CD4-positive, CD25-positive, alpha-beta regulatory T cell (primary cell): Measurements from ENCODE around the gene PUM1. TPM values are rescaled to one million over a fixed set of nuclear protein-coding genes. Genes with fewer than 3 reads are reported as not detected.

Experiments used
- ATAC-seq, 2 donors: fragments of 150-1000 bp; cut with Tn5 transposase; one replicate each; pipeline ENCODE4 v1.10.0; 2021; ENCODE audit warnings: low read depth in 2 of 2, moderate number of reproducible peaks in 2 of 2, moderate library complexity in 1 of 2
- DNase-seq, 3 donors: peaks; one replicate each; pipeline versions ENCODE4 v3.0.0 to v3.0.0-alpha.2; 2012 to 2022; ENCODE audit warnings: mixed read lengths in 1 of 3
- H3K27ac ChIP-seq: one replicate; pipeline ENCODE4 v1.7.0; 2013; ENCODE audit warnings: mild to moderate bottlenecking, low read length; ENCODE audit not compliant: insufficient read depth, poor library complexity, severe bottlenecking
- H3K27me3 ChIP-seq: one replicate; pipeline ENCODE4 v1.7.0; 2013; ENCODE audit warnings: low read length; ENCODE audit not compliant: control insufficient read depth, insufficient read depth
- H3K36me3 ChIP-seq: one replicate; pipeline ENCODE4 v1.7.0; 2013; ENCODE audit warnings: mild to moderate bottlenecking, low read length, moderate library complexity; ENCODE audit not compliant: control insufficient read depth, insufficient read depth
- H3K4me1 ChIP-seq: 2 replicates; pipeline ENCODE4 v1.7.0; 2013; ENCODE audit warnings: mild to moderate bottlenecking, low read length; ENCODE audit not compliant: insufficient read depth, control insufficient read depth, poor library complexity, severe bottlenecking
- H3K4me3 ChIP-seq: one replicate; pipeline ENCODE4 v1.7.0; 2013; ENCODE audit warnings: low read depth, mild to moderate bottlenecking, low read length, moderate library complexity
- H3K9me3 ChIP-seq, 2 experiments: 1 replicate in 1 of 2; 2 replicates in 1 of 2; pipeline ENCODE4 v1.7.0; 2013; ENCODE audit warnings: low read length in 2 of 2, mild to moderate bottlenecking in 1 of 2, moderate library complexity in 1 of 2; ENCODE audit not compliant: control insufficient read depth in 2 of 2
- H3K27ac Mint-ChIP-seq, 3 donors: one replicate each; pipeline ENCODE4 v1.8.0; 2020 to 2022; ENCODE audit warnings: mild to moderate bottlenecking in 3 of 3, mixed read lengths in 3 of 3, moderate library complexity in 2 of 3
- H3K27me3 Mint-ChIP-seq: one replicate; pipeline ENCODE4 v1.8.0; 2022; ENCODE audit warnings: mild to moderate bottlenecking, mixed read lengths
- H3K36me3 Mint-ChIP-seq: one replicate; pipeline ENCODE4 v1.8.0; 2020; ENCODE audit warnings: mixed read lengths
- H3K4me1 Mint-ChIP-seq, 4 donors: one replicate each; pipeline ENCODE4 v1.8.0; 2020 to 2022; ENCODE audit warnings: mixed read lengths in 4 of 4, mild to moderate bottlenecking in 1 of 4
- H3K4me3 Mint-ChIP-seq, 4 donors: one replicate each; pipeline ENCODE4 v1.8.0; 2020 to 2022; ENCODE audit warnings: mild to moderate bottlenecking in 4 of 4, mixed read lengths in 4 of 4, moderate library complexity in 3 of 4
- H3K9me3 Mint-ChIP-seq, 7 donors: one replicate each; pipeline ENCODE4 v1.8.0; 2020 to 2022; ENCODE audit warnings: mixed read lengths in 7 of 7, mild to moderate bottlenecking in 3 of 7, moderate library complexity in 2 of 7
- polyA plus RNA-seq, 4 donors: library from polyadenylated mRNA; unstranded; fragments of 300-500 nt; fragmentation: Illumina TruSeq; gene quantifications; one replicate each; pipeline ENCODE4 v1.2.3, GENCODE V29; 2021
- total RNA-seq: library from RNA; stranded (reverse); gene quantifications from one replicate; pipeline ENCODE4 v1.2.3, GENCODE V29; 2022

The PUM1 gene
- total and polyA plus RNA-seq, 5 donors from 2014 or later: 108 to 283 (median 136) TPM

GRCh38 chr1:30968220-30968971 lies 97.1 kb downstream of the PUM1 start:
- H3K9me3 Mint-ChIP-seq: no peaks in the 10 kb centered on the region
- H3K27ac Mint-ChIP-seq: peak overlapping the region in 1 of 3 donors; percentile 39
- ATAC-seq (no peak), DNase-seq (no peak)
- Histone ChIP-seq H3K4me3 (no peak overlapping the region), H3K27me3 (no peaks in the 10 kb centered on the region), H3K27ac (no peak overlapping the region), H3K36me3 (peaks cover 62% of the 10 kb centered on the region), H3K4me1 (no peaks in the 10 kb centered on the region), H3K9me3 (no peaks in the 10 kb centered on the region)
- H3K27me3 Mint-ChIP-seq: no peaks in the 10 kb centered on the region
- peaks cover 21 to 40% (median 31%) of the 10 kb centered on the region in 4 donors for H3K4me1 Mint-ChIP-seq
- no peak overlapping the region for H3K4me3 Mint-ChIP-seq
- peaks cover 49% of the 10 kb centered on the region for H3K36me3 Mint-ChIP-seq

DNA sequence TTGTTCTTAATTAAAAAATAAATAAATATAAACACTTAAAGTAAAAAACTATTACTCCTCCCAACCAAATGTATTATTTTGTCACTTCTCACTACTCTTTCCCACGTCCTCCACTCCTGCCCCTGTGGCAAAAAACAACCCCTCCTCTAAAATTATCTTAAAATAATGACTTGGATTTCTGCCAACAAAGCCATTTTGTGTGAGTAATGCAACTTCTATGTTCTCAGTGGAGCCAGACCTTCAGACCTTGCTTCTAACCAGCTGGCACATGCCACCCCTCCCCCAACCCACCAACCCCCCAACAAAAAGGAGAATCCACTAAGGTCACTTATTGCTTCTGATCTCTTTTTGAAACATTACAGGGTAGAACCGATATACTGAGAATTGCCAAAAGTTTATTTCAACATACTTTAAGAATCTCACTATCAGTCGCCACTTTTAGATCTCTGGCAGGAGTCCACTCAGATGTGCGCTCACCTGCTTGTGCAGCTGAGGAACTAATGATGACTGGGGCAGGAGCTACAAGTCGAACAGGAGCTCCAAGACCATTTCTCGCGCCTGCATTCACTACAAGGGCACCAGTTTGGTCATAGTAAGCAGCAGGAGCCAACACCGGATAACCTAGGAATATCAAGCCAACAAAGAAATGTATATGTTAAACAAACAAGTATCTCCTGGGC lies 98.7 kb downstream of the PUM1 start:
- no peak for DNase-seq

DNA sequence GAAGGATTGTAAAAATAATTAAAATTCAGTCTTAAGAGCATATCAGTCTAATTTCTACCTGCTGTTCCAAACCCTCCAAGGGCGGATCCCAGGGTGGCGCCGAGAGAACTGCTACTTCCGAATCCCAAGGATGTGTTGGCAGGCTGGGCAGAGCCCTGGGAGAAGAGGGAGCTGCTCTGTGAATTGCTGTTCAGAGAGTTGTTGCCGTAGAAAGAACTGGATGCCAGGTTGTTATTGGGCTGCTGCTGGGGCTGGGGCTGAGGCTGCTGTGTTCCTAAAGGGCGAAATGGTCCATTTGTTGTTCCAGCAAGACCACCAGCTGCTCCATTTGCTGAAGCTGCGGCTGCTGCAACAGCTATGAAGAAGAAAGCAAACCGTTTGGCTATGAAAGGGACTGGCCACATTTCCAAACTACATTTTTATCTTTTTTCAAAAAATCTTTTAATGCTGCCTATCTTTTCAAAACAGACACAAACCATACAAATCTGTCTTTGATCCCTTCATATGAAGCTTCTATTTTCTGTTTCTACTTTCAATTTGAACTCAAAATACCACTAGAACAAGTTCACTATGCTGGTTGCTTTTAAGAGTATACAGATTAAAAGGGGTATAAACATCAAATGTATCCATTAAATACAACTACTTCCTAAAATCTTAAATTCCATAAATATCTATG lies 99.5 kb downstream of the PUM1 start:
- DNase-seq (no peak), ATAC-seq (no peak)
- H3K4me3 Mint-ChIP-seq: no peak overlapping the region
- peak overlapping the region in 1 of 3 donors; percentile 32 for H3K27ac Mint-ChIP-seq
- Histone ChIP-seq H3K36me3 (peaks cover 81% of the 10 kb centered on the region), H3K27me3 (no peaks in the 10 kb centered on the region), H3K4me3 (no peak overlapping the region), H3K4me1 (no peaks in the 10 kb centered on the region), H3K9me3 (no peaks in the 10 kb centered on the region), H3K27ac (no peak overlapping the region)
- H3K9me3 Mint-ChIP-seq: no peaks in the 10 kb centered on the region
- no peaks in the 10 kb centered on the region for H3K27me3 Mint-ChIP-seq
- peaks cover 20 to 36% (median 31%) of the 10 kb centered on the region in 4 donors for H3K4me1 Mint-ChIP-seq
- peaks cover 55% of the 10 kb centered on the region for H3K36me3 Mint-ChIP-seq

More for the DNA sequence above, 98.7 kb downstream of the PUM1 start:
- H3K4me1 Mint-ChIP-seq: peaks cover 21 to 43% (median 36%) of the 10 kb centered on the region in 4 donors
- Histone ChIP-seq H3K4me1 (no peaks in the 10 kb centered on the region), H3K27me3 (no peaks in the 10 kb centered on the region), H3K36me3 (peaks cover 75% of the 10 kb centered on the region), H3K9me3 (no peaks in the 10 kb centered on the region), H3K27ac (no peak overlapping the region), H3K4me3 (no peak overlapping the region)
- no peak overlapping the region for H3K4me3 Mint-ChIP-seq
- no peaks in the 10 kb centered on the region for H3K27me3 Mint-ChIP-seq
- H3K36me3 Mint-ChIP-seq: peaks cover 59% of the 10 kb centered on the region
- H3K9me3 Mint-ChIP-seq: no peaks in the 10 kb centered on the region
- no peak for ATAC-seq
- H3K27ac Mint-ChIP-seq: no peak overlapping the region

- H3K27ac ChIP-seq: no peak overlapping the region
- H3K4me1 ChIP-seq: no peaks in the 10 kb centered on the region
- Mint-ChIP-seq H3K27me3 (no peaks in the 10 kb centered on the region), H3K36me3 (peaks cover 62% of the 10 kb centered on the region), H3K4me3 (no peak overlapping the region), H3K9me3 (no peaks in the 10 kb centered on the region), H3K27ac (peak overlapping the region in 1 of 3 donors; percentile 32), H3K4me1 (peaks cover 14 to 29% (median 23%) of the 10 kb centered on the region in 4 donors)
- H3K9me3 ChIP-seq: no peaks in the 10 kb centered on the region
- DNase-seq (no peak), ATAC-seq (no peak)
- H3K27me3 ChIP-seq: no peaks in the 10 kb centered on the region
- H3K4me3 ChIP-seq: no peak overlapping the region
- peaks cover 93% of the 10 kb centered on the region for H3K36me3 ChIP-seq
Observed at GRCh38 chr1:30964706-30965105, 100.8 kb downstream of the PUM1 start.

DNA sequence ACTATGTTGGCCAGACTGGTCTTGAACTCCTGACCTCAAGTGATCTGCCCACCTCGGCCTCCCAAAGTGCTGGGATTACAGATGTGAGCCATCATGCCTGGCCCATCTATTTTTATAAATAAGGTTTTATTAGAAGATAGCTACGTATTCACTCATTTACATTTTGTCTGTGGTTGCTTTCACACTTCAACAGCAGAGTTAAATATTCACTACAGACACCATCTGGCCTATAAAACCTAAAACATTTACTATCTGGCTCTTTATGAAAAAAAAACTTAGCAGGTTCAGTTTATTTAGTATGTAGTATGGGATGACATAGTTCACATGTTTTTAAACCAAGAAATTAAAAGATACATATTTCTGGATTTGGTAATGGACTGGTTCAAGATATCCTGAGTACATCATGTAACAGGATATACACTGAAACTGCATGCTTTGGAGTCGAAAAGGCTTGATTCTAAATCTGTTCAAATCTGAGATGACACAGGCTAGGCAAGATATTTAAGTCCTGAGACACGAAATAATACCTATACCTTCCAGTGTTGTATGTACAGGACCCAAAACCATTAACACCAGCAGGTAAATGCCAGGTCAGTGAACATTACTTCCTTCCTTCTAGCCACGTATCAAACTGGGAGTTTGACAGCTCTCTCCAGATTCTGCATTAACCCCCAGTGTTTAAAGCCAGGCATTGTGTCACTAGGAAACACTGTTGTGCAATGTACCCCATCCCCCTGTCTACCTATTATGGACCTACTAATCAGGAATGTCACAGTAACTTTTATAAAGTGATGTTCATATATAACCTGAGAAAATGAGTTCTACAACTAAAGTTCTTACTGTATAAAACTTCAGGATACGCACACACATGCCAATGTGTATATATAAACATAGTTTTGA lies 102.7 kb downstream of the PUM1 start:
- H3K4me3 ChIP-seq: no peak overlapping the region
- Mint-ChIP-seq H3K9me3 (no peaks in the 10 kb centered on the region), H3K27ac (peak overlapping the region in 2 of 3 donors; percentile 11 to 24), H3K4me3 (no peak overlapping the region), H3K4me1 (peaks cover 24 to 35% (median 29%) of the 10 kb centered on the region in 4 donors), H3K27me3 (no peaks in the 10 kb centered on the region), H3K36me3 (peaks cover 65% of the 10 kb centered on the region)
- peaks cover 93% of the 10 kb centered on the region for H3K36me3 ChIP-seq
- no peak overlapping the region for H3K27ac ChIP-seq
- no peaks in the 10 kb centered on the region for H3K9me3 ChIP-seq
- no peaks in the 10 kb centered on the region for H3K4me1 ChIP-seq
- no peak for DNase-seq
- no peak for ATAC-seq
- no peaks in the 10 kb centered on the region for H3K27me3 ChIP-seq

DNA sequence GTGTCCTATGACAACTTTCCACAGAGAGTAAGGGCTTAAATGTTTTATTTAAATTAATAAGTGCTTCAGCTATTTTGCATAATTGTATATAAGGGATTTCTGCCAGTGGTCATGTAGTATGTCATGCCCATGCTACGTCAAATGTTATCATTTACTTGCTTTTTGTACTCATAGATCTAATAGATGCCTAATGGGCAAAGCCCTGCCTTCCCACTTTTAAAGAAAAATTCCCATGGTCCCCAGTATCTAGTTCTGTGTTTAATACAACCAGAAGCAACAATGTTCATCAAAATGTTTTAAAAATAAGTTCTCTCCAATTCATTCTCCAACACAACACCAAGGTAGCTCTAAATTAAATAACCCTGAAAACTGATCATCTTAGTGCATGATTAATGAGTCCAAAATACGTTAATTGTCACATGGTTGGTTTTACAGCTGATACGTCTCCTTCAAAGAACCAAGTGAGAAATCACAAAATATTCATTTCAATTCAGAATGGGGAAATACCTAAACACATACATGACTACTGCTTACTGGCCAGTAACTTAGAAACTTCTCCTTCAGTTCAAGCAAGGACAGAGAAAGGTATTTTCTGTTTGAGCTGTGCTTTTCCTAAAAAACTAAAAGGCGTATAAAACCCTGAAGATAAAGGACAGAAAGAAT lies 107.8 kb downstream of the PUM1 start:
- Mint-ChIP-seq H3K4me3 (no peak overlapping the region), H3K9me3 (no peaks in the 10 kb centered on the region), H3K4me1 (peaks cover 21 to 46% (median 31%) of the 10 kb centered on the region in 4 donors), H3K27ac (peak overlapping the region in 2 of 3 donors; percentile 34 to 72), H3K27me3 (no peaks in the 10 kb centered on the region), H3K36me3 (peaks cover 51% of the 10 kb centered on the region)
- no peak overlapping the region for H3K4me3 ChIP-seq
- H3K27ac ChIP-seq: no peak overlapping the region
- H3K27me3 ChIP-seq: no peaks in the 10 kb centered on the region
- H3K36me3 ChIP-seq: peaks cover 82% of the 10 kb centered on the region
- DNase-seq (no peak), ATAC-seq (no peak)
- no peaks in the 10 kb centered on the region for H3K9me3 ChIP-seq
- no peaks in the 10 kb centered on the region for H3K4me1 ChIP-seq
